ENCODE results near the gene MPRIP. TPM values are rescaled to one million over a fixed set of nuclear protein-coding genes. Genes with fewer than 3 reads are reported as not detected.

MPRIP gene
- total and polyA plus RNA-seq, 2 donors (not counting 3 experiments of a cell fraction or from before 2014, with no cell fraction given), result 94.6 to 246 TPM

- no peaks in the 10 kb centered on the region for H3K9me3 ChIP-seq (replicated peaks; ENCODE audit: control insufficient read depth, insufficient read depth, low read length)
- no peaks in the 10 kb centered on the region for H3K27me3 ChIP-seq (ENCODE audit: control insufficient read depth in 2 of 2, insufficient read depth in 2 of 2, low read length in 2 of 2)
- no peak for TF ChIP-seq EZH2 (IDR thresholded peaks at IDR 0.05; ENCODE audit: borderline replicate concordance, low read depth, low read length, severe bottlenecking)
- no peak for TF ChIP-seq CTCF (IDR thresholded peaks at IDR 0.05; ENCODE audit: extremely low read depth in 1 of 2, insufficient read depth in 1 of 2, low read depth in 1 of 2, low read length in 2 of 2)
- TF ChIP-seq FOS (IDR thresholded peaks at IDR 0.05; ENCODE audit: borderline replicate concordance, insufficient read depth, low read length), result no peak
- no peak for TF ChIP-seq POLR2AphosphoS5 (IDR thresholded peaks at IDR 0.05; ENCODE audit: insufficient read depth, low read depth, low read length)
- no peak for TF ChIP-seq GATA2 (IDR thresholded peaks at IDR 0.05; ENCODE audit: insufficient read depth, insufficient read length, low read depth, low read length)
- no peak for TF ChIP-seq POLR2A (IDR thresholded peaks at IDR 0.05; ENCODE audit: low read depth, low read length)
- no peak for TF ChIP-seq JUN (IDR thresholded peaks at IDR 0.05; ENCODE audit: borderline replicate concordance, insufficient read depth, insufficient read length, low read depth)
- TF ChIP-seq MYC (IDR thresholded peaks at IDR 0.05; ENCODE audit: low read depth, low read length), result no peak
- no peak for TF ChIP-seq MAX (IDR thresholded peaks at IDR 0.05; ENCODE audit: insufficient read depth, insufficient read length)
- dilution Hi-C loops (cut with MboI; ENCODE audit: extremely low pct_ligation_motif_present, low sequenced_read_pairs) (no loop called here), intact Hi-C loops (cut with micrococcal nuclease) (no loop called here)
- FAIRE-seq (no peak), DNase-seq (ENCODE audit: low read depth, low spot score) (no peak)
- H2AFZ ChIP-seq (ENCODE audit: low read depth, low read length), result no peak overlapping the region
- peaks cover 11 to 39% of the 10 kb centered on the region in 2 experiments for H3K36me3 ChIP-seq (ENCODE audit: control insufficient read depth in 2 of 2, extremely low read depth in 1 of 2, insufficient read depth in 2 of 2, low read length in 2 of 2)
- H3K4me1 ChIP-seq (ENCODE audit: control insufficient read depth, extremely low read depth, insufficient read depth, low read length), result no peaks in the 10 kb centered on the region
- CTCF ChIA-PET, result interaction anchor here (1.2 to 3.1 kb wide), 2 partner anchors 13 to 129 kb away, joined by 3 to 15 read pairs; no protein-coding TSS in a partner anchor
- no peak overlapping the region for H3K27ac ChIP-seq (ENCODE audit: insufficient read depth, low read depth, low read length)
- no peaks in the 10 kb centered on the region for H4K20me1 ChIP-seq (replicated peaks; ENCODE audit: control insufficient read depth, extremely low read depth, insufficient read depth, low read length)
- no peak overlapping the region for H3K4me3 ChIP-seq (replicated peaks in 1 of 3; ENCODE audit: insufficient read depth in 1 of 3, low read depth in 1 of 3, low read length in 3 of 3)
- POLR2A ChIA-PET, result no interaction called here
- no peaks in the 10 kb centered on the region for H3K9me1 ChIP-seq (replicated peaks; ENCODE audit: control insufficient read depth, extremely low read depth, insufficient read depth, low read length)
- H3K79me2 ChIP-seq (ENCODE audit: control insufficient read depth, insufficient read depth, low read length), result peaks cover 21% of the 10 kb centered on the region
- H3K9ac ChIP-seq (replicated peaks; ENCODE audit: extremely low read depth, insufficient read depth, low read length), result no peak overlapping the region
- no peak overlapping the region for H3K4me2 ChIP-seq (ENCODE audit: insufficient read depth, low read length)
- no TSS peak for BruUV-seq (replicated peaks)
Observed at GRCh38 chr17:17128476-17129075, 86.3 kb downstream of the MPRIP start.

Measured in endothelial cell of umbilical vein (primary cell).